ENCODE data around the gene NRXN3.

The NRXN3 gene

DNA sequence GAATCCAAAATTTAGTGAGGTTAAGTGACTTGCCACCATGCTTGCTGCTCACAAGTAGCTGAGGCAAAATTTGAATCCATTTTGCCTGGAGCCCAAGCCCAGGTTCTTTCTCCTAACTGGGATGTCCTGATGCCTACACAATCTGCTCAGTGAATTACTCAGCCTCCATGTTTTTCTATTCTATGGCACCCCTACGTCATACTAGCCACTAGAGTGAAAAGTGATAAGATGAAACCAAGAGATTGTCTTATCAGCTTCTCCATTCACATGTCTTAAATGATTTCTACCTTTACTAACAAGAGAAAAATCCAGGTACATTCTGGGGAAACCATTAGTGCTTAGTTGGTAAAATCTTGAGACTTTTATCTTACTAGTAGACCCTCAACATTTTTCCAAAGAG, 1321.0 kb downstream of the NRXN3 start:
- TF ChIP-seq, protein P1, sequence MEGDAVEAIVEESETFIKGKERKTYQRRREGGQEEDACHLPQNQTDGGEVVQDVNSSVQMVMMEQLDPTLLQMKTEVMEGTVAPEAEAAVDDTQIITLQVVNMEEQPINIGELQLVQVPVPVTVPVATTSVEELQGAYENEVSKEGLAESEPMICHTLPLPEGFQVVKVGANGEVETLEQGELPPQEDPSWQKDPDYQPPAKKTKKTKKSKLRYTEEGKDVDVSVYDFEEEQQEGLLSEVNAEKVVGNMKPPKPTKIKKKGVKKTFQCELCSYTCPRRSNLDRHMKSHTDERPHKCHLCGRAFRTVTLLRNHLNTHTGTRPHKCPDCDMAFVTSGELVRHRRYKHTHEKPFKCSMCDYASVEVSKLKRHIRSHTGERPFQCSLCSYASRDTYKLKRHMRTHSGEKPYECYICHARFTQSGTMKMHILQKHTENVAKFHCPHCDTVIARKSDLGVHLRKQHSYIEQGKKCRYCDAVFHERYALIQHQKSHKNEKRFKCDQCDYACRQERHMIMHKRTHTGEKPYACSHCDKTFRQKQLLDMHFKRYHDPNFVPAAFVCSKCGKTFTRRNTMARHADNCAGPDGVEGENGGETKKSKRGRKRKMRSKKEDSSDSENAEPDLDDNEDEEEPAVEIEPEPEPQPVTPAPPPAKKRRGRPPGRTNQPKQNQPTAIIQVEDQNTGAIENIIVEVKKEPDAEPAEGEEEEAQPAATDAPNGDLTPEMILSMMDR (IDR thresholded peaks at IDR 0.05; ENCODE audit: low read depth, low read length) = no peak
- no peak for DNase-seq (ENCODE audit: extremely low read depth, low read depth)

DNA sequence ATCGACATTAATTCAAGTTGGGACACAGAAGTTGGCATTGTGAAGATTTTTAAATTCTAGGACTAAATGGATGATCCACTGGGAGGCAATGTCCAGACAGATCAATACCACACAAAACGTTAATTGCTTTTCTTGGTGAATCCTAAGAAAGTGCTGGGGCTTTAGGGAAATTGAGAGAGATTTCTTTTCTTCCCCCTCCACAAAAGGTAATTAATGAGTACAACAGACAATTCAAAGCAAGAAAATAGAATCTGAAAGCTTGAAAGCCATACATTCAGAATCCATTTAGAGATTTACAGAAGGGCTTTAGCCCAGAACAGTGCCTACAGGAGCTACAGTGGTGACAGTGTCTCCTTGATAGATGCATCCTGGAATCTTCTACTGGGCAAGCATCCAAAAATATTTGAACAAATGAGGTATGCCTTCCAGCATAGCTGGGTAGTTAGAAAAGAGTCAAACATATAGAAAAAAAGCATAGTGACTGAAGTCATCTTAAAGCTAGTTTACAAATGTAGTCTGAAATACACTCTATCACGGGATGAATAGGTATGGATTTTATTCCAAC, 1323.0 kb downstream of the NRXN3 start:
- DNase-seq (ENCODE audit: extremely low read depth, low read depth) = no peak

DNA sequence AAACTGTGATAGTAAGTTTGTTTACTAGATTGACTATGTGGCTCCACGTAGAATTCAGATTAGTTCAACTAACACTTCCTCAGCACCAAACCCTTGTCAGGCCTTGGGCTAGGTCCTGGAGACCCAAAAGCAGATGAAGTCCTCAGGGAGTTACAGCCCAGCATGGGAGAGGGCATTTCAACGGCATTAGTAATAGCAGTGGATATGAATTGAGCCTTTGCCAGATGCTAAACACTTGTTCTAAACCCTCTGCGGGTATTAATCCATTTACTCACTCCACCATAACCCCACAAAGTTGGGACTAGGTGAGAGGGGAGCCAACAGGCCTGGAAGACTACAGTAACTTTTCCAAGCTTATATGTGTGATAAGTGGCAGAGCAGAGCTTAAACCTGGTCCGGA, 1326.5 kb downstream of the NRXN3 start:
- TF ChIP-seq, protein P1 (IDR thresholded peaks at IDR 0.05; ENCODE audit: low read depth, low read length) = no peak
- no peak for DNase-seq (ENCODE audit: extremely low read depth, low read depth)

More for the DNA sequence above, 1323.0 kb downstream of the NRXN3 start:
- TF ChIP-seq, protein P1 (IDR thresholded peaks at IDR 0.05; ENCODE audit: low read depth, low read length) = no peak

DNA sequence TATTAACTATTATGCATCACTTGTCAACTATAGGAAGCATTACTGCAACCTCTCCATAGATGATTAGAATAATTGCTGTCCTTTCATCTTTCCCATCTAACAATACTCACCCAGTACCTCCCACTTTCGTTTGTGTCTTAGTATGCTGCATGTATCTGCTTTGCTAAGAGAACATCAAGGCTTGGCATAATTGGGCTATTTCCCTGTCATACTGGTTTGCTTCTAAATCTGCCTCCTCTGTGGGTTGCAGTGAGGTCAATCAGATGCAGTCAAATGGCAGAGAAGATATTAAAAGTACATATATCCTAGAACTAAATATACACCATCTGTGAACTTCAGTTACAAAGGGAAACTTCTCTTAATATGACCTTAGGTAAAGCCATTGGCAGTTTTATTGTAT, 1330.3 kb downstream of the NRXN3 start:
- DNase-seq (ENCODE audit: extremely low read depth, low read depth) = no peak
- TF ChIP-seq, protein P1 (IDR thresholded peaks at IDR 0.05; ENCODE audit: low read depth, low read length) = no peak

DNA sequence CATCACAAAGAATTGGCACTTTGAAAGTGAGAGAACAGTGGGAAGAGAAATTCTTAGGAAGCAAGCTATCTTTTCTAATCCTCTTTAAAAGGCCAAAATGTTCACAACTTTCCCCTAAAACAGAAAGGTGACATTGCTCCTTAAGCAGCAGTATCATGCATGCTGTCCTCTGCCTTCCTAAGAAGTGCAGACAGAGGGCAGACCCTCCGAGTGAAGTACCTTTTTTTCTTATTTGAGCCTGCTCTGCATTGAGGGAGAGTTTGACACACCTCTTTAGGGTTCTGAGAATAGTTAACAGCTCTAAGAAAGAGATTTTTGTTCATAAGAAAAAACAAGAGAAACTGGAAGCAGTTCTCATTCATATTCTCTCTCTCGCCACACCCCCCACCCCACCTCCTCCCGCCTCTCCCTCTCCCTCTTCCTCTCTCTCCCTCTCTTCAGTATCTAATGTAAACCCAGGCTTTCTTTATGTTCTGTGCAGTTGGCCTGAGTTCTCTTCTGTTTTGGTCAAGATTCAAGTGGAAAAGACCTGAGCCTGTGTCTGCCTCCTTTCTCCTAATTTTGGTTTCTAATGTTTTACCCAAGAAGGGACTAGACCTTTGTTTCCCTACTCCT, 1332.1 kb downstream of the NRXN3 start:
- TF ChIP-seq, protein P1 (IDR thresholded peaks at IDR 0.05; ENCODE audit: low read depth, low read length) = no peak
- no peak for DNase-seq (ENCODE audit: extremely low read depth, low read depth)

DNA sequence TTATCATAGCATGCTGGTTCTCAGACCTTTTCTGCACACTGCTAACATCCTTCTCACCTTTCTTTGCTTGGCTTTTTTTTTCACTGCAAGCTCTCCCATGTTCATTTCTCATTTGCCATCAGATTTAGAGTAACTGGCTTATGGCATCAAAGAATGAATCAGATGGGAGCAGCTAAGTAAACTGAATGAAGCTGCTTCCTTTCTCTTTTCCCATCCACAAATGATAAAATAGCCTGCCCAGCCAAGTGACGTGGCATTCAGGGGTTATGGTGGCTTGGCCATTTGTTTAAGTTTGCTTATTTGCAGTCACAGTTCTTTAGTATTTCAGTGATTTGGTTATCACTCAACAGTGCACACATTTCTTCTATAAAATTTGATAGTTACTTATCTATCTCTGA, 1332.6 kb downstream of the NRXN3 start:
- TF ChIP-seq, protein P1 (IDR thresholded peaks at IDR 0.05; ENCODE audit: low read depth, low read length) = no peak

DNA sequence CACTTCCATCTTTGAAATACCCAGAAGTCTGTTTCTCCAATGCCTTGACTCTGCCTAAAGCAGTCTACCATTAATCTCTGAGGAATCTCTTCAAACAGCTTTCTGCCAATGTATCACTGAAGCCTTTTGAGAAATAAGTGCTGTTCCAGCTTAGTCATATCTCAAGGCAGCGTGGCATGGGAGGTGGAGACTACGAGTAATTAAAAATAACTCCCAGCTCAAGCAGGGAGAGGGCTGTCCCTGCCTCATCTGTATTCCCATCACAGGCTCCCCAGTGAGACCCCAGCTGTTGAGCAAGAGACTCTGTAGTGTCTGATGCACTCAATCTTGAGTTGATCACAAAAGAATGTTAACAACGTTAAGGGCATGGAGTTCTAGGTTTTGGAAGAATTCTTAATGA, 1340.5 kb downstream of the NRXN3 start:
- DNase-seq (ENCODE audit: extremely low read depth, low read depth) = no peak
- TF ChIP-seq, protein P1 (IDR thresholded peaks at IDR 0.05; ENCODE audit: low read depth, low read length) = no peak

More for the DNA sequence above, 1332.6 kb downstream of the NRXN3 start:
- DNase-seq (ENCODE audit: extremely low read depth, low read depth) = no peak
